GM12878 (cell line): ENCODE measurements around the gene FAAP100.

Experiments
- CTCF ChIP-seq, 3 experiments: IDR thresholded peaks in 2 of 3; conservative IDR thresholded peaks in 1 of 3; 2 replicates each; pipeline ENCODE4 v1.5.1; 2011; ENCODE audit warnings: low read depth in 3 of 3, low read length in 3 of 3, mild to moderate bottlenecking in 3 of 3, control low read depth in 2 of 3, moderate library complexity in 2 of 3, inconsistent platforms in 1 of 3, mixed read lengths in 1 of 3; ENCODE audit not compliant: control insufficient read depth in 2 of 3, insufficient read depth in 1 of 3; ENCODE audit errors: extremely low read depth in 1 of 3
- DPF2 ChIP-seq: fragments of 450-650 bp; IDR thresholded peaks from 2 replicates; pipeline ENCODE4 v1.6.1; 2017; ENCODE audit warnings: mild to moderate bottlenecking
- POLR2A ChIP-seq: IDR thresholded peaks from 2 replicates; pipeline ENCODE4 v1.6.1; 2011; ENCODE audit warnings: low read depth, mild to moderate bottlenecking, low read length
- POLR2AphosphoS2 ChIP-seq: IDR thresholded peaks from 2 replicates; pipeline ENCODE4 v1.6.1; 2011; ENCODE audit warnings: low read depth, mild to moderate bottlenecking, low read length, improper control_type of control experiment, moderate library complexity
- POLR2AphosphoS5 ChIP-seq: IDR thresholded peaks from 2 replicates; pipeline ENCODE4 v1.6.1; 2011; ENCODE audit warnings: mild to moderate bottlenecking, low read length, inconsistent platforms
- USF2 ChIP-seq: IDR thresholded peaks from 2 replicates; pipeline ENCODE4 v1.6.1; 2011; ENCODE audit warnings: low read depth, low read length, improper control_type of control experiment, borderline replicate concordance
- TF ChIP-seq, protein P1 (sequence below): fragments of 450-650 bp; IDR thresholded peaks from 2 replicates; pipeline ENCODE4 v1.6.1; 2017; ENCODE audit warnings: antibody characterized with exemption, mild to moderate bottlenecking, moderate library complexity

GRCh38 chr17:81547614-81547982 is 4.6 kb downstream of the FAAP100 start:
- TF ChIP-seq USF2 (no peak), POLR2AphosphoS5 (no peak), POLR2AphosphoS2 (no peak), POLR2A (no peak), CTCF (IDR thresholded peaks at IDR 0.05 in 2 of 3, conservative IDR thresholded peaks at IDR 0.05 in 1 of 3; ENCODE audit: control insufficient read depth in 2 of 3, extremely low read depth in 1 of 3, insufficient read depth in 1 of 3, low read depth in 3 of 3, low read length in 3 of 3) (no peak), DPF2 (no peak)
- TF ChIP-seq, protein P1, sequence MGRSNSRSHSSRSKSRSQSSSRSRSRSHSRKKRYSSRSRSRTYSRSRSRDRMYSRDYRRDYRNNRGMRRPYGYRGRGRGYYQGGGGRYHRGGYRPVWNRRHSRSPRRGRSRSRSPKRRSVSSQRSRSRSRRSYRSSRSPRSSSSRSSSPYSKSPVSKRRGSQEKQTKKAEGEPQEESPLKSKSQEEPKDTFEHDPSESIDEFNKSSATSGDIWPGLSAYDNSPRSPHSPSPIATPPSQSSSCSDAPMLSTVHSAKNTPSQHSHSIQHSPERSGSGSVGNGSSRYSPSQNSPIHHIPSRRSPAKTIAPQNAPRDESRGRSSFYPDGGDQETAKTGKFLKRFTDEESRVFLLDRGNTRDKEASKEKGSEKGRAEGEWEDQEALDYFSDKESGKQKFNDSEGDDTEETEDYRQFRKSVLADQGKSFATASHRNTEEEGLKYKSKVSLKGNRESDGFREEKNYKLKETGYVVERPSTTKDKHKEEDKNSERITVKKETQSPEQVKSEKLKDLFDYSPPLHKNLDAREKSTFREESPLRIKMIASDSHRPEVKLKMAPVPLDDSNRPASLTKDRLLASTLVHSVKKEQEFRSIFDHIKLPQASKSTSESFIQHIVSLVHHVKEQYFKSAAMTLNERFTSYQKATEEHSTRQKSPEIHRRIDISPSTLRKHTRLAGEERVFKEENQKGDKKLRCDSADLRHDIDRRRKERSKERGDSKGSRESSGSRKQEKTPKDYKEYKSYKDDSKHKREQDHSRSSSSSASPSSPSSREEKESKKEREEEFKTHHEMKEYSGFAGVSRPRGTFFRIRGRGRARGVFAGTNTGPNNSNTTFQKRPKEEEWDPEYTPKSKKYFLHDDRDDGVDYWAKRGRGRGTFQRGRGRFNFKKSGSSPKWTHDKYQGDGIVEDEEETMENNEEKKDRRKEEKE: no peak
